ENCODE measurements around the gene EREG.

Gene EREG

GRCh38 chr4:74328501-74328900, 36.4 kb upstream of the EREG start:
- no peaks in the 10 kb centered on the region for H3K4me1 ChIP-seq (ENCODE audit: control insufficient read depth, insufficient read depth, low read depth, low read length)
- no peak overlapping the region for H3K23ac ChIP-seq (ENCODE audit: low read length in 2 of 2)
- no peak overlapping the region for H3K4ac ChIP-seq (ENCODE audit: low read depth in 1 of 2, low read length in 2 of 2)
- no peaks in the 10 kb centered on the region for H3K27me3 ChIP-seq (ENCODE audit: control insufficient read depth in 1 of 2, insufficient read depth in 1 of 2, low read length in 2 of 2)
- H3K18ac ChIP-seq (ENCODE audit: low read depth in 1 of 2, low read length in 2 of 2) = no peak overlapping the region
- no peak for DNase-seq
- H4K91ac ChIP-seq (ENCODE audit: low read length) = no peak overlapping the region
- no peak overlapping the region for H3K4me3 ChIP-seq (ENCODE audit: insufficient read depth in 1 of 2, low read depth in 1 of 2, low read length in 2 of 2)
- H2BK120ac ChIP-seq (ENCODE audit: low read depth, low read length) = no peak overlapping the region
- H2BK12ac ChIP-seq (ENCODE audit: low read length in 2 of 2) = no peak overlapping the region
- H3K27ac ChIP-seq (ENCODE audit: low read length, poor library complexity, severe bottlenecking) = no peak overlapping the region
- no peak overlapping the region for H3K9ac ChIP-seq (ENCODE audit: low read length)
- 100% methylated on average over 1 of the region's 1 CpG for WGBS
- no peak overlapping the region for H3K4me2 ChIP-seq (ENCODE audit: low read length, poor library complexity, severe bottlenecking)
- no peak overlapping the region for H2BK5ac ChIP-seq (ENCODE audit: low read depth, low read length, poor library complexity, severe bottlenecking)
- H3K9me3 ChIP-seq (ENCODE audit: control insufficient read depth, low read length) = no peaks in the 10 kb centered on the region
- no peaks in the 10 kb centered on the region for H3K36me3 ChIP-seq (ENCODE audit: control insufficient read depth in 1 of 2, insufficient read depth in 2 of 2, low read depth in 1 of 2, low read length in 2 of 2)
- H2AFZ ChIP-seq (ENCODE audit: low read depth, low read length) = no peak overlapping the region
- no peaks in the 10 kb centered on the region for H3K79me1 ChIP-seq (replicated peaks; ENCODE audit: low read length, poor library complexity, severe bottlenecking)
- H2AK5ac ChIP-seq (ENCODE audit: low read length, severe bottlenecking) = no peak overlapping the region
- no peak overlapping the region for H2BK15ac ChIP-seq (ENCODE audit: low read depth, poor library complexity, severe bottlenecking)
- H4K8ac ChIP-seq (ENCODE audit: low read length) = no peak overlapping the region
- H3K14ac ChIP-seq (ENCODE audit: low read length in 2 of 2) = no peak overlapping the region

- no peaks in the 10 kb centered on the region for H3K4me1 ChIP-seq (ENCODE audit: control insufficient read depth, insufficient read depth, low read depth, low read length)
- H3K4me2 ChIP-seq (ENCODE audit: low read length, poor library complexity, severe bottlenecking) = no peak overlapping the region
- H3K27me3 ChIP-seq (ENCODE audit: control insufficient read depth in 1 of 2, insufficient read depth in 1 of 2, low read length in 2 of 2) = no peaks in the 10 kb centered on the region
- H4K8ac ChIP-seq (ENCODE audit: low read length) = no peak overlapping the region
- H2BK5ac ChIP-seq (ENCODE audit: low read depth, low read length, poor library complexity, severe bottlenecking) = no peak overlapping the region
- no peak overlapping the region for H2BK15ac ChIP-seq (ENCODE audit: low read depth, poor library complexity, severe bottlenecking)
- DNase-seq = no peak
- H3K79me1 ChIP-seq (replicated peaks; ENCODE audit: low read length, poor library complexity, severe bottlenecking) = no peaks in the 10 kb centered on the region
- no peaks in the 10 kb centered on the region for H3K9me3 ChIP-seq (ENCODE audit: control insufficient read depth, low read length)
- no peak overlapping the region for H2BK120ac ChIP-seq (ENCODE audit: low read depth, low read length)
- no peak overlapping the region for H3K18ac ChIP-seq (ENCODE audit: low read depth in 1 of 2, low read length in 2 of 2)
- H2AFZ ChIP-seq (ENCODE audit: low read depth, low read length) = no peak overlapping the region
- no peak overlapping the region for H3K4me3 ChIP-seq (ENCODE audit: insufficient read depth in 1 of 2, low read depth in 1 of 2, low read length in 2 of 2)
- H3K4ac ChIP-seq (ENCODE audit: low read depth in 1 of 2, low read length in 2 of 2) = no peak overlapping the region
- H3K9ac ChIP-seq (ENCODE audit: low read length) = no peak overlapping the region
- no peak overlapping the region for H4K91ac ChIP-seq (ENCODE audit: low read length)
- H2BK12ac ChIP-seq (ENCODE audit: low read length in 2 of 2) = no peak overlapping the region
- H3K23ac ChIP-seq (ENCODE audit: low read length in 2 of 2) = no peak overlapping the region
- no peak overlapping the region for H3K14ac ChIP-seq (ENCODE audit: low read length in 2 of 2)
- H2AK5ac ChIP-seq (ENCODE audit: low read length, severe bottlenecking) = no peak overlapping the region
- H3K36me3 ChIP-seq (ENCODE audit: control insufficient read depth in 1 of 2, insufficient read depth in 2 of 2, low read depth in 1 of 2, low read length in 2 of 2) = no peaks in the 10 kb centered on the region
- H3K27ac ChIP-seq (ENCODE audit: low read length, poor library complexity, severe bottlenecking) = no peak overlapping the region
Measured at GRCh38 chr4:74329307-74329706, 35.6 kb upstream of the EREG start.

- H3K36me3 ChIP-seq (ENCODE audit: control insufficient read depth in 1 of 2, insufficient read depth in 2 of 2, low read depth in 1 of 2, low read length in 2 of 2) = no peaks in the 10 kb centered on the region
- WGBS = 74% methylated on average over 8 of the region's 9 CpGs
Measured at GRCh38 chr4:74330295-74330750, 34.6 kb upstream of the EREG start.

GRCh38 chr4:74331252-74331651, 33.7 kb upstream of the EREG start:
- H3K4me2 ChIP-seq (ENCODE audit: low read length, poor library complexity, severe bottlenecking) = no peak overlapping the region
- no peak overlapping the region for H4K91ac ChIP-seq (ENCODE audit: low read length)
- no peaks in the 10 kb centered on the region for H3K36me3 ChIP-seq (ENCODE audit: control insufficient read depth in 1 of 2, insufficient read depth in 2 of 2, low read depth in 1 of 2, low read length in 2 of 2)
- no peaks in the 10 kb centered on the region for H3K27me3 ChIP-seq (ENCODE audit: control insufficient read depth in 1 of 2, insufficient read depth in 1 of 2, low read length in 2 of 2)
- no peak for DNase-seq
- no peak overlapping the region for H3K14ac ChIP-seq (ENCODE audit: low read length in 2 of 2)
- H4K8ac ChIP-seq (ENCODE audit: low read length) = no peak overlapping the region
- H3K79me1 ChIP-seq (replicated peaks; ENCODE audit: low read length, poor library complexity, severe bottlenecking) = no peaks in the 10 kb centered on the region
- H2BK15ac ChIP-seq (ENCODE audit: low read depth, poor library complexity, severe bottlenecking) = no peak overlapping the region
- no peaks in the 10 kb centered on the region for H3K9me3 ChIP-seq (ENCODE audit: control insufficient read depth, low read length)
- no peak overlapping the region for H2AFZ ChIP-seq (ENCODE audit: low read depth, low read length)
- no peak overlapping the region for H2BK12ac ChIP-seq (ENCODE audit: low read length in 2 of 2)
- H2BK5ac ChIP-seq (ENCODE audit: low read depth, low read length, poor library complexity, severe bottlenecking) = no peak overlapping the region
- H2BK120ac ChIP-seq (ENCODE audit: low read depth, low read length) = no peak overlapping the region
- no peak overlapping the region for H3K27ac ChIP-seq (ENCODE audit: low read length, poor library complexity, severe bottlenecking)
- no peak overlapping the region for H2AK5ac ChIP-seq (ENCODE audit: low read length, severe bottlenecking)
- no peak overlapping the region for H3K4ac ChIP-seq (ENCODE audit: low read depth in 1 of 2, low read length in 2 of 2)
- no peak overlapping the region for H3K23ac ChIP-seq (ENCODE audit: low read length in 2 of 2)
- H3K4me3 ChIP-seq (ENCODE audit: insufficient read depth in 1 of 2, low read depth in 1 of 2, low read length in 2 of 2) = no peak overlapping the region
- no peak overlapping the region for H3K9ac ChIP-seq (ENCODE audit: low read length)
- 100% methylated on average over 1 of the region's 2 CpGs for WGBS
- no peaks in the 10 kb centered on the region for H3K4me1 ChIP-seq (ENCODE audit: control insufficient read depth, insufficient read depth, low read depth, low read length)
- H3K18ac ChIP-seq (ENCODE audit: low read depth in 1 of 2, low read length in 2 of 2) = no peak overlapping the region

More at GRCh38 chr4:74330295-74330750, 34.6 kb upstream of the EREG start:
- no peak for DNase-seq
- no peak overlapping the region for H4K8ac ChIP-seq (ENCODE audit: low read length)
- no peaks in the 10 kb centered on the region for H3K27me3 ChIP-seq (ENCODE audit: control insufficient read depth in 1 of 2, insufficient read depth in 1 of 2, low read length in 2 of 2)
- no peak overlapping the region for H4K91ac ChIP-seq (ENCODE audit: low read length)
- H2BK5ac ChIP-seq (ENCODE audit: low read depth, low read length, poor library complexity, severe bottlenecking) = no peak overlapping the region
- H3K4ac ChIP-seq (ENCODE audit: low read depth in 1 of 2, low read length in 2 of 2) = no peak overlapping the region
- H3K9me3 ChIP-seq (ENCODE audit: control insufficient read depth, low read length) = no peaks in the 10 kb centered on the region
- no peak overlapping the region for H2AK5ac ChIP-seq (ENCODE audit: low read length, severe bottlenecking)
- H3K14ac ChIP-seq (ENCODE audit: low read length in 2 of 2) = no peak overlapping the region
- no peak overlapping the region for H2BK120ac ChIP-seq (ENCODE audit: low read depth, low read length)
- H3K4me2 ChIP-seq (ENCODE audit: low read length, poor library complexity, severe bottlenecking) = no peak overlapping the region
- H3K4me3 ChIP-seq (ENCODE audit: insufficient read depth in 1 of 2, low read depth in 1 of 2, low read length in 2 of 2) = no peak overlapping the region
- H3K79me1 ChIP-seq (replicated peaks; ENCODE audit: low read length, poor library complexity, severe bottlenecking) = no peaks in the 10 kb centered on the region
- no peak overlapping the region for H2BK15ac ChIP-seq (ENCODE audit: low read depth, poor library complexity, severe bottlenecking)
- no peak overlapping the region for H3K9ac ChIP-seq (ENCODE audit: low read length)
- no peak overlapping the region for H2BK12ac ChIP-seq (ENCODE audit: low read length in 2 of 2)
- no peak overlapping the region for H3K27ac ChIP-seq (ENCODE audit: low read length, poor library complexity, severe bottlenecking)
- no peak overlapping the region for H3K23ac ChIP-seq (ENCODE audit: low read length in 2 of 2)
- peak overlapping the region in 1 of 2 experiments; percentile 30 for H3K18ac ChIP-seq (ENCODE audit: low read depth in 1 of 2, low read length in 2 of 2)
- H2AFZ ChIP-seq (ENCODE audit: low read depth, low read length) = no peak overlapping the region
- no peaks in the 10 kb centered on the region for H3K4me1 ChIP-seq (ENCODE audit: control insufficient read depth, insufficient read depth, low read depth, low read length)
